Brain microvascular endothelial cell (primary cell): ENCODE measurements around the gene GAL3ST3.
"Not testable (repeated sequence)": the region's sequence is repeated elsewhere in the genome, so short reads cannot be mapped to it uniquely, and the experiment has no call there.

Experiments
- DNase-seq: peaks from one replicate; pipeline ENCODE4 v3.0.0-alpha.2; 2020
- H3K27ac ChIP-seq: fragments of 250-450 bp; sonication (Bioruptor Pico); 2 replicates; pipeline ENCODE4 v1.5.1; 2020; ENCODE audit warnings: mild to moderate bottlenecking, moderate library complexity
- H3K27me3 ChIP-seq: fragments of 250-450 bp; sonication (Bioruptor Pico); replicated peaks from 2 replicates; pipeline ENCODE4 v1.5.1; 2020; ENCODE audit warnings: mild to moderate bottlenecking
- H3K36me3 ChIP-seq: fragments of 250-450 bp; sonication (Bioruptor Pico); replicated peaks from 2 replicates; pipeline ENCODE4 v1.5.1; 2020; ENCODE audit warnings: mild to moderate bottlenecking
- H3K4me3 ChIP-seq: 2 replicates; pipeline ENCODE4 v1.5.1; 2011; ENCODE audit warnings: low read depth, mild to moderate bottlenecking, control low read depth, low read length, moderate library complexity
- in situ Hi-C: cut with HindIII; loops from 2 replicates; pipeline ENCODE4 v1.10.0; 2017; ENCODE audit warnings: low sequenced_read_pairs, low pct_ligation_motif_present
- TF ChIP-seq, protein P1 (sequence below): IDR thresholded peaks from 2 replicates; pipeline ENCODE4 v1.5.1; 2011; ENCODE audit warnings: low read depth, mild to moderate bottlenecking, moderate library complexity, low read length, control low read depth, inconsistent platforms; ENCODE audit errors: missing control alignments

The GAL3ST3 gene, protein sequence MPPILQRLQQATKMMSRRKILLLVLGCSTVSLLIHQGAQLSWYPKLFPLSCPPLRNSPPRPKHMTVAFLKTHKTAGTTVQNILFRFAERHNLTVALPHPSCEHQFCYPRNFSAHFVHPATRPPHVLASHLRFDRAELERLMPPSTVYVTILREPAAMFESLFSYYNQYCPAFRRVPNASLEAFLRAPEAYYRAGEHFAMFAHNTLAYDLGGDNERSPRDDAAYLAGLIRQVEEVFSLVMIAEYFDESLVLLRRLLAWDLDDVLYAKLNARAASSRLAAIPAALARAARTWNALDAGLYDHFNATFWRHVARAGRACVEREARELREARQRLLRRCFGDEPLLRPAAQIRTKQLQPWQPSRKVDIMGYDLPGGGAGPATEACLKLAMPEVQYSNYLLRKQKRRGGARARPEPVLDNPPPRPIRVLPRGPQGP

DNA sequence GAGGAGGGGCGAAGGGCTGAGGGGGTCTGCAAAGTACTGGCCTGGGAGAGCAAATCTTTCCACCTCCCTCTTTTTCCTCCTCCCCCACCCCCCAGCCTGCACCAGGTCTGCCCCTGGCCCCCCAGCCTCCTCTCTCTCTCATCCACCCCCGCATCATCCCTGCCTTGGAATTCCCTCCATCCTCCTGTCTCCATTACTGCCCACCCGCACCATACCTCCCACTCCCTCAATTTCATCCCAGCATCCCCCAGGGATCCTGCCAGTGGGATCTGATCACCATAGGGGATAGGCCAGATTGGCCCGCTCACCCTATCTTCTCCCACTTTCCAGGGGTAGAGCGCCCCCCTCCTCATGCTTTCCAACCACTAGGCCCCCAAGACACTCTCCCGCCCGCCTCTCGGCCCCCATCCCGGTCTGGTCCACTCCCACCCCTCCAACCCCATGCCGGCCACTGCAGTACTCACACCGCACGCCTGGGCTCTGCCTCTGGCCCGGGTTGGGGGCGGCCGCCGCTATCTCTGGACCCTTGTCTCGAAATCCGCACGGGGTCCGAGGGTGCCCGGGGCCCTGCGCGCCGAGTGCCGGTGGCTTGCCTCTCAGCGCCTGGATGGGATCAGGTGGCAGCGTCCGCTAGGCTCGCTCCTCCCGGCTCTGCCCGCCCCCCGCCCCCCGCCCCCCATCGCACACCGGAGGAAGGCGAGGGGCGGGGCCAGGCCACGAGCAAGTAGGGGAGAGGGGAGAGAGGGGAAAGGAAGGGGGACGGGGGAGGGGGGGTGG lies at the start of gene GAL3ST3:
Gene GAL3ST3, minus strand, starts transcription at position 615 of the 777 bp plus-strand sequence. CDS start 3,746 bp downstream, outside the sequence.
- no peaks in the 10 kb centered on the region for H3K36me3 ChIP-seq
- TF ChIP-seq, protein P1, sequence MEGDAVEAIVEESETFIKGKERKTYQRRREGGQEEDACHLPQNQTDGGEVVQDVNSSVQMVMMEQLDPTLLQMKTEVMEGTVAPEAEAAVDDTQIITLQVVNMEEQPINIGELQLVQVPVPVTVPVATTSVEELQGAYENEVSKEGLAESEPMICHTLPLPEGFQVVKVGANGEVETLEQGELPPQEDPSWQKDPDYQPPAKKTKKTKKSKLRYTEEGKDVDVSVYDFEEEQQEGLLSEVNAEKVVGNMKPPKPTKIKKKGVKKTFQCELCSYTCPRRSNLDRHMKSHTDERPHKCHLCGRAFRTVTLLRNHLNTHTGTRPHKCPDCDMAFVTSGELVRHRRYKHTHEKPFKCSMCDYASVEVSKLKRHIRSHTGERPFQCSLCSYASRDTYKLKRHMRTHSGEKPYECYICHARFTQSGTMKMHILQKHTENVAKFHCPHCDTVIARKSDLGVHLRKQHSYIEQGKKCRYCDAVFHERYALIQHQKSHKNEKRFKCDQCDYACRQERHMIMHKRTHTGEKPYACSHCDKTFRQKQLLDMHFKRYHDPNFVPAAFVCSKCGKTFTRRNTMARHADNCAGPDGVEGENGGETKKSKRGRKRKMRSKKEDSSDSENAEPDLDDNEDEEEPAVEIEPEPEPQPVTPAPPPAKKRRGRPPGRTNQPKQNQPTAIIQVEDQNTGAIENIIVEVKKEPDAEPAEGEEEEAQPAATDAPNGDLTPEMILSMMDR = no peak
- no peak within 1 kb of the TSS for H3K4me3 ChIP-seq
- no peak within 1 kb of the TSS for H3K27ac ChIP-seq
- no peaks in the 10 kb centered on the region for H3K27me3 ChIP-seq
- DNase-seq = no peak
- in situ Hi-C loops = no loop called here

DNA sequence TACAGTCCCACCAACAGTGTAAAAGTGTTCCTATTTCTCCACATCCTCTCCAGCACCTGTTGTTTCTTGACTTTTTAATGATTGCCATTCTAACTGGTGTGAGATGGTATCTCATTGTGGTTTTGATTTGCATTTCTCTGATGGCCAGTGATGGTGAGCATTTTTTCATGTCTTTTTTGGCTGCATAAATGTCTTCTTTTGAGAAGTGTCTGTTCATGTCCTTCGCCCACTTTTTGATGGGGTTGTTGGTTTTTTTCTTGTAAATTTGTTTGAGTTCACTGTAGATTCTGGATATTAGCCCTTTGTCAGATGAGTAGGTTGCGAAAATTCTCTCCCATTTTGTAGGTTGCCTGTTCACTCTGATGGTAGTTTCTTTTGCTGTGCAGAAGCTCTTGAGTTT lies 43.2 kb upstream of the GAL3ST3 start:
- H3K4me3 ChIP-seq, DNase-seq, in situ Hi-C loops, H3K36me3 ChIP-seq, H3K27me3 ChIP-seq, H3K27ac ChIP-seq: not testable (repeated sequence)

DNA sequence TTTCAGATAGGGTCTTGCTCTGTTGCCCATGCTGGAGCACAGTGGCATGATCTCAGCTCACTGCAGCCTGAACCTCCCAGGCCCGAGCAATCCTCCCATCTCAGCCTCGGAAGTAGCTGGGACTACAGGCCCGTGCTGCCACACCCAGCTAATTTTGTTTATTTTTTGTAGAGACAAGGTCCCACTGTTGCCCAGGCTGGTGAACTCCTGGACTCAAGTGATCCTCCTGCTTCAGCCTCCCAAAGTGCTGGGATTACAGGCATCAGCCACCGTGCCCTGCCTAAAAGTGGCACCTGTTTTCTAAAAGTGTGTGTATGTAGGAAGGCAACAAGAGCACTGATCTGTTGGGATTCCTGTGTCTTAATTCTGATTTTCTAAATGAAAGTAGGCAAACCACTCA lies 41.3 kb upstream of the GAL3ST3 start:
- Histone ChIP-seq H3K27me3 (no peaks in the 10 kb centered on the region), H3K36me3 (peaks cover 2% of the 10 kb centered on the region), H3K27ac (no peak overlapping the region), H3K4me3 (no peak overlapping the region)
- TF ChIP-seq, protein P1 = no peak
- no peak for DNase-seq
- in situ Hi-C loops = no loop called here

DNA sequence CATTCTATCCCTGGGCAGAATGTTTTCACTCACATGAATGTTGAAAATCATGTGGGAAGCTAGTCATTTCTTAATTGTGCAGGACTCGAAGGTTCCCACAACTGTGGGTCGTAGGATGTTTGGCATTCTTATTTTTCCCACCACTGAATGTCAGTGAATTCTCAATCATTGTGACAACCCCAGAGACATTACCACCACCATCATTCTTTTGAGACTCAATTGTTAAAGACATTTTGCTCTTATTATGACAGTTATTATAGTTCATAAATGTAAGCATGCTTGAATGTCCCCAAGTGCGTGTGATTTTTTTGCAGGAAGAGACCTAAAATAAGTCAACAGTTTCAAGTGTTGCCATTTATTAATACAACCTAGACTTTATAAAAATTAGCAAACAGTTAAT lies 40.1 kb upstream of the GAL3ST3 start:
- in situ Hi-C loops = no loop called here
- Histone ChIP-seq H3K4me3 (no peak overlapping the region), H3K27me3 (no peaks in the 10 kb centered on the region), H3K27ac (no peak overlapping the region), H3K36me3 (peaks cover 2% of the 10 kb centered on the region)
- no peak for DNase-seq
- TF ChIP-seq, protein P1 = no peak

DNA sequence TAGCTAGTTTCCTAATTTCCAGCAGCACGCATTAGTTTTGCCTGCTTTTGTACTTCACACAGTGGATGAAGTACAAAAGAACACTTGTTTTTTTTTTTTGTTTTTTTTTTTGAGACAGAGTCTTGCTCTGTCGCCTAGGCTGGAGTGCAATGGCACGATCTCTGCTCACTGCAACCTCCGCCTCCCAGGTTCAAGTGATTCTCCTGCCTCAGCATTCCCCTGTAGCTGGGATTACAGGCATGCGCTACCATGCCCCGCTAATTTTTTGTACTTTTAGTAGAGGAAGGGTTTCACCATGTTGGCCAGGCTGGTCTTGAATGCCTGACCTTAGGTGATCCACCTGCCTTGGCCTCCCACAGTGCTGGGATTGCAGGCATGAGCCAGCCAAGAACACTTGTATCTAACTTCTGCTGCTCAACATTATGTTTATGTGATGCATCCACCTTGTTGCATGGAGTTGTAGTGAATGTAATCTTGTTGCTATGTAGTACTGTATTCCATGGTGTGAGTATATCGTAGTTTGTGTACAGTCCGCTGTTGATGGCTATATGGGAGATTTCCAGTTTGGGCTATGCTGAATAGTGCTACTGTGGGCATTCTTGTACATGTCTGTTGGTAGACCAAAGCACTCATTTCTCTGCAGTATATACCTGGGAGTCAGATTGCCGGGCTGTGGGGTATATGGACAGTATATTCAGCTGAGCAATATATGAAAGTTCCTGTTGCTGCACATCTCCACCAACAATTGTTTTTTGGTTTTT lies 38.4 kb upstream of the GAL3ST3 start:
- no peak for DNase-seq
- H3K27me3 ChIP-seq = no peaks in the 10 kb centered on the region
- H3K4me3 ChIP-seq = no peak overlapping the region
- in situ Hi-C loops = no loop called here
- no peak overlapping the region for H3K27ac ChIP-seq
- TF ChIP-seq, protein P1 = no peak
- H3K36me3 ChIP-seq = peaks cover 2% of the 10 kb centered on the region
